ENCODE measurements around the gene CLMP. TPM values are rescaled to one million over a fixed set of nuclear protein-coding genes. Genes with fewer than 3 reads are reported as not detected.
A peak's percentile ranks its signal among the peaks of the same experiment; 100 is the strongest.

CLMP gene
- polyA plus RNA-seq, 2 of the 4 experiments (the other 2 are of a cell fraction): 15.7 to 17.1 TPM

- no peak for FAIRE-seq
- 62% methylated on average over 8 of the region's 8 CpGs for WGBS (ENCODE audit: missing lambda C conversion rate)
Measured at GRCh38 chr11:123103326-123103980, 91.6 kb downstream of the CLMP start.

GRCh38 chr11:123100379-123101085 lies 94.5 kb downstream of the CLMP start:
- ChIA-PET CTCF (interaction anchor here (0.6 to 15.5 kb wide), 6 partner anchors 9 to 161 kb away, joined by 3 to 358 read pairs (median 13); no protein-coding TSS in a partner anchor), POLR2A (no interaction called here)
- Histone ChIP-seq H3K4me3 (no peak overlapping the region), H3K4me1 (no peaks in the 10 kb centered on the region; the same call in 1 of the 3 replicates), H3K9me3 (no peaks in the 10 kb centered on the region), H3K4me2 (no peak overlapping the region), H3K27ac (no peak overlapping the region)
- no peak for TF ChIP-seq FOSB (CRISPR knock-in tag; IDR thresholded peaks at IDR 0.05)
- TF ChIP-seq MAZ (IDR thresholded peaks at IDR 0.05; ENCODE audit: borderline replicate concordance, low read depth, low read length): no peak
- no peak for TF ChIP-seq EHMT2 (IDR thresholded peaks at IDR 0.05; ENCODE audit: low read depth)
- no peak for TF ChIP-seq CHD4 (IDR thresholded peaks at IDR 0.05; ENCODE audit: borderline replicate concordance)
- no peak for TF ChIP-seq FOSL2 (IDR thresholded peaks at IDR 0.05)
- TF ChIP-seq FOSL2 (CRISPR knock-in tag; IDR thresholded peaks at IDR 0.05): no peak
- TF ChIP-seq CBX8 (IDR thresholded peaks at IDR 0.05): no peak
- TF ChIP-seq HOXA7 (CRISPR knock-in tag; IDR thresholded peaks at IDR 0.05): no peak
- TF ChIP-seq NR3C1 (IDR thresholded peaks at IDR 0.05): no peak
- no peak for TF ChIP-seq SREBF2 (IDR thresholded peaks at IDR 0.05)
- ATAC-seq (no peak), DNase-seq (ENCODE audit: low read depth in 1 of 2, low spot score in 1 of 2) (no peak), FAIRE-seq (no peak)
- WGBS (ENCODE audit: missing lambda C conversion rate): 85% methylated on average over 7 of the region's 7 CpGs

More at GRCh38 chr11:123103326-123103980, 91.6 kb downstream of the CLMP start:
- ChIA-PET CTCF (interaction anchor here (0.6 to 15.5 kb wide), 41 partner anchors 8 to 450 kb away, joined by 3 to 358 read pairs (median 5); partner anchors contain the start of gene CLMP), POLR2A (interaction anchor here (1.2 to 1.7 kb wide), 2 partner anchors 41 to 144 kb away, joined by 6 to 10 read pairs; partner anchors contain the start of gene HSPA8)
- DNase-seq (ENCODE audit: low read depth in 1 of 2, low spot score in 1 of 2) (peak; percentile 26 to 59), ATAC-seq (peak; percentile 74 to 84; a peak in 5 of 6 replicates)
- no peaks in the 10 kb centered on the region; the same call in 1 of the 3 replicates for H3K4me1 ChIP-seq
- no peak for TF ChIP-seq TFCP2L1 (CRISPR knock-in tag; IDR thresholded peaks at IDR 0.05)
- peak; percentile 73 for TF ChIP-seq SMC3 (IDR thresholded peaks at IDR 0.05)
- TF ChIP-seq RCOR1 (IDR thresholded peaks at IDR 0.05; ENCODE audit: low read depth, low read length): no peak
- peak; percentile 81 to 83 for TF ChIP-seq RAD21 (conservative IDR thresholded peaks at IDR 0.05 in 1 of 2, IDR thresholded peaks at IDR 0.05 in 1 of 2)
- TF ChIP-seq CTCF (IDR thresholded peaks at IDR 0.05): peak; percentile 69
- no peak overlapping the region for H3K27ac ChIP-seq
- H3K9me3 ChIP-seq: no peaks in the 10 kb centered on the region
- H3K4me2 ChIP-seq: no peak overlapping the region
- no peak overlapping the region for H3K4me3 ChIP-seq

GRCh38 chr11:123098990-123099389 lies 96.1 kb downstream of the CLMP start:
- 86% methylated on average over 3 of the region's 3 CpGs for WGBS (ENCODE audit: missing lambda C conversion rate)

More at GRCh38 chr11:123098990-123099389, 96.1 kb downstream of the CLMP start:
- no peak for TF ChIP-seq HOXA7 (CRISPR knock-in tag; IDR thresholded peaks at IDR 0.05)
- no peak for TF ChIP-seq ZNF302 (CRISPR knock-in tag; IDR thresholded peaks at IDR 0.05)
- no peak for TF ChIP-seq MAFK (IDR thresholded peaks at IDR 0.05; ENCODE audit: partially characterized antibody)
- no peak for TF ChIP-seq HDAC2 (IDR thresholded peaks at IDR 0.05)
- no peak for TF ChIP-seq BHLHE40 (IDR thresholded peaks at IDR 0.05; ENCODE audit: low read depth, low read length)
- TF ChIP-seq RARB (CRISPR knock-in tag; IDR thresholded peaks at IDR 0.05): no peak
- TF ChIP-seq ATOH8 (CRISPR knock-in tag; IDR thresholded peaks at IDR 0.05; ENCODE audit: low read depth): no peak
- no peak for TF ChIP-seq USF2 (IDR thresholded peaks at IDR 0.05)
- ATAC-seq (no peak), FAIRE-seq (no peak), DNase-seq (ENCODE audit: low read depth in 1 of 2, low spot score in 1 of 2) (no peak)
- Histone ChIP-seq H3K27ac (no peak overlapping the region), H3K9me3 (no peaks in the 10 kb centered on the region), H3K4me1 (no peaks in the 10 kb centered on the region; the same call in 1 of the 3 replicates), H3K4me2 (no peak overlapping the region), H3K4me3 (no peak overlapping the region)
- POLR2A ChIA-PET: no interaction called here
- CTCF ChIA-PET: interaction anchor here (1.2 to 7.6 kb wide), 4 partner anchors 8 to 332 kb away, joined by 3 to 50 read pairs (median 3); no protein-coding TSS in a partner anchor
